DND-41 (cell line): Measurements from ENCODE around the gene GAST.

Experiments used
- EZH2 ChIP-seq: IDR thresholded peaks from 3 replicates; pipeline ENCODE4 v1.6.1; 2012; ENCODE audit warnings: borderline replicate concordance, low read depth, mild to moderate bottlenecking, moderate library complexity, low read length, inconsistent platforms; ENCODE audit not compliant: severe bottlenecking
- TF ChIP-seq, protein P1 (sequence below): IDR thresholded peaks from 2 replicates; pipeline ENCODE4 v1.5.1; 2012; ENCODE audit warnings: borderline replicate concordance, low read length, moderate library complexity, mild to moderate bottlenecking; ENCODE audit not compliant: poor library complexity, severe bottlenecking; ENCODE audit errors: extremely low read depth

DNA sequence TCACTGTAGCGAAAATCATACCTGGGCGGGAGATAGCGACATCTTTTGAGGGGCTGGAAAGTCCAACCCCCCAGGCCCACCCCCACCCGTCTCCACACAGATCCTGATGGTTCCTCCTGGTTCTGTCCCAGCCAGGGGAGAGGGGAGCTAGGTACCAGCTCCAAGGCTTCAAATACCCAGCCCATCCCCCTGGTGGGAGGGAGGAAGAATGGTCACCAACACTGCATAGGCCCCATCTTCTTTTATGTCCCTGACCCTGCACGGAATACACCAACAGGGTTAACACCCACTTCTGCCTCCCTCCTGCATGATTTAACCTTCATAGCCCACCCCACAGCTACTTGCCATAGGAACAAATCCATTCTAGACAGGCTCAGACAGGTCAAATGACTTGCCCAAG is 13.0 kb downstream of the GAST start:
- TF ChIP-seq, protein P1, sequence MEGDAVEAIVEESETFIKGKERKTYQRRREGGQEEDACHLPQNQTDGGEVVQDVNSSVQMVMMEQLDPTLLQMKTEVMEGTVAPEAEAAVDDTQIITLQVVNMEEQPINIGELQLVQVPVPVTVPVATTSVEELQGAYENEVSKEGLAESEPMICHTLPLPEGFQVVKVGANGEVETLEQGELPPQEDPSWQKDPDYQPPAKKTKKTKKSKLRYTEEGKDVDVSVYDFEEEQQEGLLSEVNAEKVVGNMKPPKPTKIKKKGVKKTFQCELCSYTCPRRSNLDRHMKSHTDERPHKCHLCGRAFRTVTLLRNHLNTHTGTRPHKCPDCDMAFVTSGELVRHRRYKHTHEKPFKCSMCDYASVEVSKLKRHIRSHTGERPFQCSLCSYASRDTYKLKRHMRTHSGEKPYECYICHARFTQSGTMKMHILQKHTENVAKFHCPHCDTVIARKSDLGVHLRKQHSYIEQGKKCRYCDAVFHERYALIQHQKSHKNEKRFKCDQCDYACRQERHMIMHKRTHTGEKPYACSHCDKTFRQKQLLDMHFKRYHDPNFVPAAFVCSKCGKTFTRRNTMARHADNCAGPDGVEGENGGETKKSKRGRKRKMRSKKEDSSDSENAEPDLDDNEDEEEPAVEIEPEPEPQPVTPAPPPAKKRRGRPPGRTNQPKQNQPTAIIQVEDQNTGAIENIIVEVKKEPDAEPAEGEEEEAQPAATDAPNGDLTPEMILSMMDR = no peak
- TF ChIP-seq EZH2 = no peak
